KMS-11 (cell line): Measurements from ENCODE around the gene PRDM1.
"Not testable (repeated sequence)": the region's sequence is repeated elsewhere in the genome, so short reads cannot be mapped to it uniquely, and the experiment has no call there.

Experiments used
- H2AFZ ChIP-seq: fragments of 200-600 bp; sonication (generic); 2 replicates; pipeline ENCODE4 v1.6.1; 2016; ENCODE audit warnings: antibody characterized with exemption, mixed run types, low read depth
- H3K27ac ChIP-seq: fragments of 200-600 bp; sonication (generic); 2 replicates; pipeline ENCODE4 v1.6.1; 2016; ENCODE audit warnings: mild to moderate bottlenecking, mixed run types
- H3K27me3 ChIP-seq: fragments of 200-600 bp; sonication (generic); 2 replicates; pipeline ENCODE4 v1.6.1; 2017; ENCODE audit warnings: mild to moderate bottlenecking, low read depth, mixed run types, moderate library complexity; ENCODE audit not compliant: insufficient read depth
- H3K36me3 ChIP-seq: fragments of 200-600 bp; sonication (generic); 2 replicates; pipeline ENCODE4 v1.6.1; 2017; ENCODE audit warnings: mild to moderate bottlenecking, mixed run types; ENCODE audit not compliant: insufficient read depth
- H3K4me1 ChIP-seq: fragments of 200-600 bp; sonication (generic); 2 replicates; pipeline ENCODE4 v1.6.1; 2016; ENCODE audit warnings: mild to moderate bottlenecking, low read depth, mixed run types; ENCODE audit not compliant: poor library complexity, severe bottlenecking
- H3K4me2 ChIP-seq: fragments of 200-600 bp; sonication (generic); 2 replicates; pipeline ENCODE4 v1.7.0; 2016; ENCODE audit warnings: mild to moderate bottlenecking, mixed run types
- H3K4me3 ChIP-seq: fragments of 200-600 bp; sonication (generic); IDR thresholded peaks from 2 replicates; pipeline ENCODE4 v1.6.1; 2017; ENCODE audit warnings: low read depth, low read length, mixed read lengths; ENCODE audit not compliant: insufficient read depth
- H3K79me2 ChIP-seq: fragments of 200-600 bp; sonication (generic); 2 replicates; pipeline ENCODE4 v1.6.1; 2016; ENCODE audit warnings: low read depth, mixed run types; ENCODE audit not compliant: insufficient read depth
- H3K9ac ChIP-seq: fragments of 200-600 bp; sonication (generic); 2 replicates; pipeline ENCODE4 v1.6.1; 2016; ENCODE audit warnings: mild to moderate bottlenecking, mixed run types
- H4K20me1 ChIP-seq: fragments of 200-600 bp; sonication (generic); 2 replicates; pipeline ENCODE4 v1.6.1; 2016; ENCODE audit warnings: mild to moderate bottlenecking, mixed run types; ENCODE audit not compliant: insufficient read depth
- TF ChIP-seq, protein P1 (sequence below): fragments of 200-600 bp; sonication (generic); conservative IDR thresholded peaks from 2 replicates; pipeline ENCODE4 v1.6.1; 2017; ENCODE audit warnings: low read depth, mild to moderate bottlenecking, antibody characterized with exemption, low read length, moderate library complexity, mixed read lengths

Gene PRDM1

GRCh38 chr6:106149472-106150069 is 63.4 kb downstream of the PRDM1 start:
- Histone ChIP-seq H3K4me1 (peaks cover 57% of the 10 kb centered on the region), H3K27ac (no peak overlapping the region), H3K36me3 (no peaks in the 10 kb centered on the region), H3K4me2 (peak overlapping the region; percentile 34; the same call in 1 of the 2 replicates), H3K4me3 (no peak overlapping the region), H3K9ac (no peak overlapping the region), H2AFZ (no peak overlapping the region), H3K79me2 (no peaks in the 10 kb centered on the region), H4K20me1 (no peaks in the 10 kb centered on the region), H3K27me3 (no peaks in the 10 kb centered on the region)
- TF ChIP-seq, protein P1, sequence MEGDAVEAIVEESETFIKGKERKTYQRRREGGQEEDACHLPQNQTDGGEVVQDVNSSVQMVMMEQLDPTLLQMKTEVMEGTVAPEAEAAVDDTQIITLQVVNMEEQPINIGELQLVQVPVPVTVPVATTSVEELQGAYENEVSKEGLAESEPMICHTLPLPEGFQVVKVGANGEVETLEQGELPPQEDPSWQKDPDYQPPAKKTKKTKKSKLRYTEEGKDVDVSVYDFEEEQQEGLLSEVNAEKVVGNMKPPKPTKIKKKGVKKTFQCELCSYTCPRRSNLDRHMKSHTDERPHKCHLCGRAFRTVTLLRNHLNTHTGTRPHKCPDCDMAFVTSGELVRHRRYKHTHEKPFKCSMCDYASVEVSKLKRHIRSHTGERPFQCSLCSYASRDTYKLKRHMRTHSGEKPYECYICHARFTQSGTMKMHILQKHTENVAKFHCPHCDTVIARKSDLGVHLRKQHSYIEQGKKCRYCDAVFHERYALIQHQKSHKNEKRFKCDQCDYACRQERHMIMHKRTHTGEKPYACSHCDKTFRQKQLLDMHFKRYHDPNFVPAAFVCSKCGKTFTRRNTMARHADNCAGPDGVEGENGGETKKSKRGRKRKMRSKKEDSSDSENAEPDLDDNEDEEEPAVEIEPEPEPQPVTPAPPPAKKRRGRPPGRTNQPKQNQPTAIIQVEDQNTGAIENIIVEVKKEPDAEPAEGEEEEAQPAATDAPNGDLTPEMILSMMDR, result no peak

DNA sequence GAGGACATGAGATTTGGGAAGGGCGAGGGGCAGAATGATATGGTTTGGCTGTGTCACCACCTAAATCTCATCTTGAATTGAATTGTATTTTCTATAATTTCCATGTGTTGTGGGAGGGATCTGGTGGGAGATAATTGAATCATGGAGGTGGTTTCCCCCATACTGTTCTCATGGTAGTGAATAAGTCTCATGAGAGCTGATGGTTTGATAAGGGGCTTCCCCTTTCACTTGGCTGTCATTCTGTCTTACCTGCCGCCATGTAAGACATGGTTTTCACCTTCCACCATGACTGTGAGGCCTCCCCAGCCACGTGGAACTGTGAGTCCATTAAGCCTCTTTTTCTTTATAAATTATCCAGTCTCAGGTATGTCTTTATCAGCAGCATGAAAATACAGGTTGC is 66.3 kb downstream of the PRDM1 start:
- not testable (repeated sequence) for H3K4me3 ChIP-seq, H3K27ac ChIP-seq, H3K79me2 ChIP-seq, H4K20me1 ChIP-seq, H3K4me2 ChIP-seq, H3K27me3 ChIP-seq, H3K9ac ChIP-seq, H3K36me3 ChIP-seq, H2AFZ ChIP-seq
- H3K4me1 ChIP-seq, result peaks cover 50% of the 10 kb centered on the region

GRCh38 chr6:106152952-106153351 is 66.8 kb downstream of the PRDM1 start:
- Histone ChIP-seq H3K27ac (no peak overlapping the region), H3K4me2 (no peak overlapping the region), H3K4me3 (no peak overlapping the region), H4K20me1 (no peaks in the 10 kb centered on the region), H2AFZ (no peak overlapping the region), H3K4me1 (peaks cover 45% of the 10 kb centered on the region), H3K79me2 (no peaks in the 10 kb centered on the region), H3K27me3 (no peaks in the 10 kb centered on the region), H3K36me3 (no peaks in the 10 kb centered on the region), H3K9ac (no peak overlapping the region)
- TF ChIP-seq, protein P1, result no peak

DNA sequence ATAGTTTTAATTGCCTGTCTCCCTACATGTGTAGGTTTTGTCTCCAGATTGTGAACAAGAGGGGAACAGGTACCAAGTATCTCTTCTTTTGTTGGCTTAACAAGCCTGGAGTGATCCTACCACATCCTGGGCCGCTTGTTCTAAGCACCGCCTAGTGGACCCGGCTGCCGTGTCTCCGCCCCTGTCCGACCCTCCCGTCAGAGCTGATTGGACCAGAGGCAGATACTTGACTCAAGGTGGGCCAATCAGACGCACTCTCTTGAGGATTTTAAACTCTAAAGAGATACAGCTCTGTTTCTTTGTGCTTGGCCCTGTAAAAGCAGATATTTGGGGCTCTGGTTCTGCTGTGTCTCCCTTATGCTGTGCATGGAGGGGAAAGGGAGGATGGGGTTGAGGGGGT is 68.2 kb downstream of the PRDM1 start:
- H3K4me3 ChIP-seq, result no peak overlapping the region
- no peak overlapping the region for H3K4me2 ChIP-seq
- peaks cover 32% of the 10 kb centered on the region for H3K4me1 ChIP-seq
- no peaks in the 10 kb centered on the region for H3K27me3 ChIP-seq
- no peak overlapping the region for H2AFZ ChIP-seq
- no peaks in the 10 kb centered on the region for H3K79me2 ChIP-seq
- TF ChIP-seq, protein P1, result no peak
- H4K20me1 ChIP-seq, result no peaks in the 10 kb centered on the region
- no peak overlapping the region for H3K27ac ChIP-seq
- H3K9ac ChIP-seq, result no peak overlapping the region
- H3K36me3 ChIP-seq, result no peaks in the 10 kb centered on the region

DNA sequence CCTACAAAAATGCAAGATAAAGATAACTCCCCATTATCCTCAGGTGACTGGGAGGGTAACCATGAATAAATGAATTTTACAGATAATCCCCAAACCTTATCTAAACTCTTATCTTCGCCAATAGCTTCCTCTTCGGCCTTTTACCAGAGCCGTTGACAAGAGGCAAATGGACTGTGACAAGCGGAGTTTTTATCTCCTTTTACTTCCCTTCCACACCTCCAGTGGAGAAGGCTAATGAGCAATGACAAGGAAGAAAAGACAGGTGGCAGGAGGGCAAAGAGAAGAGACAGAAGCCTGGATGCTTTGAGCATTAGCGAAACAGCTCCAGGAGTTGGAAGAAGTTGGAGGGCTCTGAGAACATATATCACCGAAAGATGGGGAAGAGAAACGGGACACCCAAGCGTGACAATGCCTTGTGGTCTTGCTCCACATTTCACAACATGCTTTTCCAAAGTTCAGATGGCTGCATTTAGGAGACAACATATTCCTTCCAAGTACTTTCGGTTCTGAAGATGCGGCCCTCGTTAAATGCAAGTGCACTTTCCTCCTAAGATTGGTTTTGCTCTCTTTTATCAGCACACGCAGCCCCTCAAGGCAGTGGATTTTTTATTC is 69.2 kb downstream of the PRDM1 start:
- no peak overlapping the region for H3K4me2 ChIP-seq
- TF ChIP-seq, protein P1, result no peak
- H3K9ac ChIP-seq, result no peak overlapping the region
- no peak overlapping the region for H2AFZ ChIP-seq
- no peaks in the 10 kb centered on the region for H3K79me2 ChIP-seq
- H3K27ac ChIP-seq, result no peak overlapping the region
- H4K20me1 ChIP-seq, result no peaks in the 10 kb centered on the region
- no peaks in the 10 kb centered on the region for H3K36me3 ChIP-seq
- no peaks in the 10 kb centered on the region for H3K27me3 ChIP-seq
- H3K4me1 ChIP-seq, result peaks cover 32% of the 10 kb centered on the region
- no peak overlapping the region for H3K4me3 ChIP-seq
